HepG2 (cell line): ENCODE measurements around the gene ACAP2.

Experiments
- CEBPZ ChIP-seq: IDR thresholded peaks from 2 replicates; pipeline ENCODE4 v1.6.1; 2012; ENCODE audit warnings: low read length, improper control_type of control experiment
- FOXP4 ChIP-seq: sonication (generic); formaldehyde crosslinking; IDR thresholded peaks from 2 replicates; pipeline ENCODE4 v1.4.0; 2020; ENCODE audit warnings: missing genetic modification reagents
- HOMEZ ChIP-seq: IDR thresholded peaks from 2 replicates; pipeline ENCODE4 v1.6.1; 2016; ENCODE audit warnings: low read depth
- JUND ChIP-seq: sonication (generic); formaldehyde crosslinking; IDR thresholded peaks from 2 replicates; pipeline ENCODE4 v1.8.0; 2022; ENCODE audit warnings: mild to moderate bottlenecking, missing genetic modification reagents
- ZNF737 ChIP-seq: sonication (generic); formaldehyde crosslinking; IDR thresholded peaks from 2 replicates; pipeline ENCODE4 v1.5.0; 2020; ENCODE audit warnings: missing genetic modification reagents, mild to moderate bottlenecking, borderline replicate concordance

GRCh38 chr3:195458316-195458717 is 15.5 kb upstream of the ACAP2 start:
- TF ChIP-seq ZNF737 (CRISPR knock-in tag) (no peak), HOMEZ (no peak), CEBPZ (no peak), JUND (CRISPR knock-in tag) (no peak), FOXP4 (CRISPR knock-in tag) (no peak)
